ENCODE measurements around the gene PIP.
"Not testable (repeated sequence)": the region's sequence is repeated elsewhere in the genome, so short reads cannot be mapped to it uniquely, and the experiment has no call there.

PIP gene

GRCh38 chr7:143131781-143132180 is at the start of gene PIP:
Gene PIP, plus strand, starts transcription at chr7:143132077. Its CDS starts 40 bp downstream, at chr7:143132117.
- no peak for DNase-seq (ENCODE audit: low read depth)

DNA sequence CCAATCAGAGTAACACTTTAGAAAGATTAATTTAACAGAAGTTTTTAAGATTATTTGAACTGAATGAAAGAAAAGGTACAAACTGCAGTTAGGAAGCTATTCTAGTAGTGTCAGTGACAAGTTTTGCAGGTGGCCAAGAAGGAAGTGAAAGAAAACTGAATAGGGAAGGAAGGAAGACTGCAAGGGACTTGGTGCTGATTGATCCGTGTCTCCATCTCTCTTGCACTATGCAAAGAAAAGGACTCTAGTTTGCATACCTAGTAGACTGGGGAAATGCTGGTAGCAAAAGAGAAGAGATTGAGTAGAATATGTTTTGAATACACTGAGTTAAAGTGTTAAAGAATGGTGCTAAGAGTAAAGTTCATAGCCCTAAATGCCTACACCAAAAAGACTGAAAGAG is 46.8 kb upstream of the PIP start:
- DNase-seq (ENCODE audit: low read depth), result no peak

- DNase-seq (ENCODE audit: low read depth), result not testable (repeated sequence)
These were observed 46.3 kb upstream of the PIP start for GRCh38 chr7:143085610-143086009.

GRCh38 chr7:143088549-143089231 is 43.2 kb upstream of the PIP start:
- DNase-seq (ENCODE audit: low read depth), result not testable (repeated sequence)

GRCh38 chr7:143096146-143096545 is 35.7 kb upstream of the PIP start:
- DNase-seq (ENCODE audit: low read depth), result no peak

DNA sequence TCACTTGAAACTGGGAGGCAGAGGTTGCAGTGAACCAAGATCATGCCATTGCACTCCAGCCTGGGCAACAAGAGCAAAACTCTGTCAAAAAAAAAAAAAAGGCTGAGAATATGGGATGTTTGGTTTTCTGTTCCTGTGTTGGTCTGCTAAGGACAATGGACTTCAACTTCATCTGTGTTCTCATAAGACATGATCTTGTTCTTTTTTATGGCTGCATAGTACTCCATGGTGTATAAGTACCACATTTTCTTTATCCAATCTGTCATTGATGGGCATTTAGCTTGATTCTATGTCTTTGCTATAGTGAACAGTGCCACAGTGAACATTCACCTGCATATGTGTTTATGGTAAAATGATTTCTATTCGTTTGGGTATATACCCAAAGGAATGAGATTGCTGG is 32.3 kb upstream of the PIP start:
- not testable (repeated sequence) for DNase-seq (ENCODE audit: low read depth)

DNA sequence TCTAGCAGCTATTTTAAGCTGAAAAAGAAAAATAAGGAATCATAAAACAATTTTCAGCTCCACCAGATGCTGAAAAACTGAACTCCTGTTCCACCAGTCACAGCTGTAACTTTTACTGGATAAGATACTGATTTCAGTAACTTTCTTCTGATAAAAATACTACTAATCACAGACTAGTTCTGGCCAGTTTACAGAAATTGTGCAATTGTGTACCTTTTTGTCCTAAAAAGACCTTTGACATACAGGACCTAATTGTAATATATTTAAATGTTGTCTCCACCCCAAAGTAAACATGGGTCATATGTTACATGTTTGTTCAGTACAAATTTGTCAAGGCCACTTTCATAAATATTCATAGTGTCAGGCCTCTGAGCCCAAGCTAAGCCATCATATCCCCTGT is 27.1 kb upstream of the PIP start:
- DNase-seq (ENCODE audit: low read depth), result no peak

DNA sequence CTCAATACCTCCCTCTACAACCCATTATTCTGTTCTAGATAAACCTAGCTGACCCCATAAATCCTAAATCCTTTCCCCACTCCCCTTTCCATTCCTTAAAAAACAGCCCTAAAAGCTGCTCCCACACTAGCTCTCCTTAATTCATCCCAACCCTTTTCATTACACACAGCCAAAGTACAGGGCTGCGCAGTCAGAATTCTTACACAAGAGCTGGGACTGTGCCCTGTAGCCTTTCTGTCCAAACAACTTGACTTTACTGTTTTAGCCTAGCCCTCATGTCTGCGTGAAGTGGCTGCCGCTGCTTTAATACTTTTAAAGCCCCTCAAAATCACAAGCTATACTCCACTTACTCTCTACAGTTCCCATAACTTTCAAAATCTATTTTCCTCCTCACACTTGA is 23.9 kb upstream of the PIP start:
- not testable (repeated sequence) for DNase-seq (ENCODE audit: low read depth)

GRCh38 chr7:143117395-143117794 is 14.5 kb upstream of the PIP start:
- no peak for DNase-seq (ENCODE audit: low read depth)

- no peak for DNase-seq (ENCODE audit: low read depth)
These were observed 11.0 kb upstream of the PIP start for GRCh38 chr7:143120691-143121405.

- not testable (repeated sequence) for DNase-seq (ENCODE audit: low read depth)
These were observed 8.6 kb upstream of the PIP start for GRCh38 chr7:143123326-143123725.

- DNase-seq (ENCODE audit: low read depth), result no peak
These were observed 5.7 kb upstream of the PIP start for GRCh38 chr7:143126146-143126545.

- DNase-seq (ENCODE audit: low read depth), result no peak
These were observed 2.8 kb upstream of the PIP start for GRCh38 chr7:143129051-143129450.

DNA sequence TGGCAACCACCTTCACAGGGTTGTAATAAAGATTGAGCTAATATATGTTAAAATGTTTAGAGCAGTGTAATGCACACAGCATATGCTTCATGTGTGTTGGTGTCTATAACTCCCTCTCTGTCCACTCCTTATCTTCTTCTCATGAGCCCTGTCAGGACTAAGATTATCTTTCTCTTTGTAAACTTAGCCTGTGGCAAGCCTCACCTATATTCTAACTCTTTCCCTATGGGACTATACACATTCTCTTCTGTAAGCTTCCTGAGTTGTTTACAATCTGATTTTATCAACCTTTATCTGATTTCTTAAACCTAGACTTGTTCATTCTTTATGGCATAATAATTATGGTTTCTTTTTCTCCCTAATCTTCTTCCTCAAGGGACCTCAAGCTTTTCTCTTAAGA is 2.4 kb upstream of the PIP start:
- no peak for DNase-seq (ENCODE audit: low read depth)

GRCh38 chr7:143130541-143130940 is 1.3 kb upstream of the PIP start:
- DNase-seq (ENCODE audit: low read depth), result no peak

DNA sequence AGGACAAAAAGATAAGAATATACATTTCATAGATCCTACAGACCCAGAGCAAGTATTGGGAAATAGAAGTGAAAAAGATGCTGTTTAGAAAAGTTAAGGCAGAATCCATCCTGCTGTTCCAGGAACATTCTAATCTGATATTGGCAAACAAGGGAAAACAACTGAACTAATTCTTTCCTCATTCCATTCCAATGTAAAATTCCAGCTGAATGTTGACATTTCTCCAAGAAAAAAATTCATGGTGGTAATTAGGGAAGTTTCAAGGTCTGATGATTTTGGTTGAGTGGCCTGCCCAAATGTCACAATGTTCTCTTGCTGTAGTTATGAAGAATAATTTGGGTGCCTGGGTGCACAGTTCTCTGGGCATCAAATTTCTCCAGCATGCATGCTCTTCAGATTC is 15.2 kb downstream of the PIP start:
- DNase-seq (ENCODE audit: low read depth), result no peak

DNA sequence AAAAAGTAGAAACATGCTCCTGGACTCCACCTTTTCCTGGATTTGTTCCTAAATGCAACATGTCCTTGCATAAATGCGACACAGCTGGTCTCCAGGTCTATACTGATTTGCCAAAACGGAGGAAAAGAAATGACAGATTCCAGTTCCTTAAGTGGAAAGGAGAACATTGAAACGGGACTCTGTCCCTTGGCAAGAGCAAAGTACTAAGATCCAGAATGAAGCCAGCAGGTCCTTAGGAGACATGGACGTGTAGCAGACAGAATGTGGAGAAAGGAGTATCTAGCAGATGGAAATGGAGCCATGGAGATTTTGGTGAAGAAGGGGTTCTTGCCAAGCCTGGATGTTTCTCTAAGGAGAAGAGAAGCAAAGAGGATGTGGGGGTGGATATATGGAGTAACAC is 16.2 kb downstream of the PIP start:
- DNase-seq (ENCODE audit: low read depth), result no peak

DNA sequence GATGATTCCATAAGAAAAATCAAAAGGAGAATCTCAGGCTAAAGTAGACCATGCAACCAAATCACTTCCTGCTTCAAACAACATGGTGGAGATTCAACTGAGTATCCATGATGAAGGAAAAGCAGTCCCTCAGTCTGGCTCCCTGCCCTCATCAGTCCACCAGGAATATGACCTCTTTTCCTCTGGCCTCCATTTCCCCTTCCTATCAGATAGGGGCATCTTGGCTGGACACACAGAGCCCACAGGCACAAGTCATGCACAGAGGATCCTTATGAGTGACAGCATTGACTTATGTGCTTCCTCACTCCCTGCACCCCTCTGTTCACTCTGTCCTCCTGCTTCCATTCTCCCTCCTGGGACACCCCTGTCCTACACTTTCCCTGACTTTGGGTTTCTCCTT is 16.8 kb downstream of the PIP start:
- no peak for DNase-seq (ENCODE audit: low read depth)

- not testable (repeated sequence) for DNase-seq (ENCODE audit: low read depth)
These were observed 18.8 kb downstream of the PIP start for GRCh38 chr7:143150696-143151095.

GRCh38 chr7:143158617-143159016 is 26.7 kb downstream of the PIP start:
- DNase-seq (ENCODE audit: low read depth), result not testable (repeated sequence)

GRCh38 chr7:143171697-143172096 is 39.8 kb downstream of the PIP start:
- no peak for DNase-seq (ENCODE audit: low read depth)

- no peak for DNase-seq (ENCODE audit: low read depth)
These were observed 40.5 kb downstream of the PIP start for GRCh38 chr7:143172354-143172753.

GRCh38 chr7:143176128-143176527 is 44.3 kb downstream of the PIP start:
- DNase-seq (ENCODE audit: low read depth), result no peak

All from activated T-cell treated with anti-CD3 and anti-CD28 coated beads for 1 hour (primary cell).